Measurements from ENCODE around the gene MYRIP. TPM values are rescaled to one million over a fixed set of nuclear protein-coding genes. Genes with fewer than 3 reads are reported as not detected.

Gene MYRIP
- total RNA-seq, 2 experiments from 2014 or later, result not detected

- H3K36me3 Mint-ChIP-seq (ENCODE audit: low read depth), result no peaks in the 10 kb centered on the region
- ATAC-seq (no peak), DNase-seq (no peak)
- H3K4me3 Mint-ChIP-seq, result no peak overlapping the region
- intact Hi-C loops (cut with micrococcal nuclease), result no loop called here
- ChIA-PET POLR2A (interaction anchor here (1.0 kb wide), 1 partner anchor 19 kb away, joined by 3 read pairs; no protein-coding TSS in a partner anchor), CTCF (no interaction called here)
- peaks cover 4% of the 10 kb centered on the region for H3K27me3 Mint-ChIP-seq
- no peaks in the 10 kb centered on the region for H3K4me1 Mint-ChIP-seq (ENCODE audit: low read depth)
- H3K27ac Mint-ChIP-seq, result no peak overlapping the region
- no peak for TF ChIP-seq CTCF (IDR thresholded peaks at IDR 0.05)
- H3K9me3 Mint-ChIP-seq, result no peaks in the 10 kb centered on the region
Measured at GRCh38 chr3:40108643-40109042, 299.2 kb downstream of the MYRIP start.

GRCh38 chr3:40109641-40110490 is 300.5 kb downstream of the MYRIP start:
- DNase-seq (no peak), ATAC-seq (no peak)
- Mint-ChIP-seq H3K9me3 (no peaks in the 10 kb centered on the region), H3K36me3 (ENCODE audit: low read depth) (no peaks in the 10 kb centered on the region), H3K4me1 (ENCODE audit: low read depth) (no peaks in the 10 kb centered on the region), H3K4me3 (no peak overlapping the region), H3K27ac (no peak overlapping the region), H3K27me3 (peaks cover 4% of the 10 kb centered on the region)
- ChIA-PET POLR2A (interaction anchor here (0.7 kb wide), 1 partner anchor 1594 kb away, joined by 3 read pairs; no protein-coding TSS in a partner anchor), CTCF (no interaction called here)
- intact Hi-C loops (cut with micrococcal nuclease), result no loop called here
- TF ChIP-seq CTCF (IDR thresholded peaks at IDR 0.05), result no peak

- H3K4me1 Mint-ChIP-seq (ENCODE audit: low read depth), result no peaks in the 10 kb centered on the region
- DNase-seq, result no peak
- ChIA-PET CTCF (no interaction called here), POLR2A (interaction anchor here (0.6 kb wide), 1 partner anchor 693 kb away, joined by 3 read pairs; no protein-coding TSS in a partner anchor)
- no peak overlapping the region for H3K4me3 Mint-ChIP-seq
- H3K36me3 Mint-ChIP-seq (ENCODE audit: low read depth), result no peaks in the 10 kb centered on the region
- H3K27me3 Mint-ChIP-seq, result no peaks in the 10 kb centered on the region
- intact Hi-C loops (cut with micrococcal nuclease), result no loop called here
- H3K27ac Mint-ChIP-seq, result no peak overlapping the region
- TF ChIP-seq CTCF (IDR thresholded peaks at IDR 0.05), result no peak
- ATAC-seq, result no peak
- no peaks in the 10 kb centered on the region for H3K9me3 Mint-ChIP-seq
Measured at GRCh38 chr3:40116478-40117177, 307.2 kb downstream of the MYRIP start.

GRCh38 chr3:40118091-40118490 is 308.7 kb downstream of the MYRIP start:
- TF ChIP-seq CTCF (IDR thresholded peaks at IDR 0.05), result no peak
- H3K36me3 Mint-ChIP-seq (ENCODE audit: low read depth), result no peaks in the 10 kb centered on the region
- H3K27ac Mint-ChIP-seq, result no peak overlapping the region
- no peak for DNase-seq
- POLR2A ChIA-PET, result no interaction called here
- H3K27me3 Mint-ChIP-seq, result no peaks in the 10 kb centered on the region
- intact Hi-C loops (cut with micrococcal nuclease), result no loop called here
- no peak for ATAC-seq
- H3K4me3 Mint-ChIP-seq, result no peak overlapping the region
- no peaks in the 10 kb centered on the region for H3K9me3 Mint-ChIP-seq
- H3K4me1 Mint-ChIP-seq (ENCODE audit: low read depth), result no peaks in the 10 kb centered on the region
- CTCF ChIA-PET, result no interaction called here

Data from activated CD8-positive, alpha-beta T cell treated with anti-CD3 and anti-CD28 coated beads for 36 hours (primary cell).